GM23338 (cell line): ENCODE data around the gene RIPK1.

Experiments used
- EZH2 ChIP-seq: fragments of 200-600 bp; sonication (generic); IDR thresholded peaks from one replicate; pipeline ENCODE4 v1.8.0; 2017; ENCODE audit warnings: antibody characterized with exemption, mild to moderate bottlenecking, low read depth; ENCODE audit not compliant: unreplicated experiment
- EZH2phosphoT487 ChIP-seq: fragments of 200-600 bp; sonication (generic); IDR thresholded peaks from one replicate; pipeline ENCODE4 v1.8.1; 2018; ENCODE audit warnings: antibody characterized with exemption; ENCODE audit not compliant: unreplicated experiment
- JUNB ChIP-seq: IDR thresholded peaks from one replicate; pipeline ENCODE4 v1.6.1; 2016; ENCODE audit warnings: antibody characterized with exemption; ENCODE audit not compliant: unreplicated experiment
- POLR2AphosphoS5 ChIP-seq: IDR thresholded peaks from 2 replicates; pipeline ENCODE4 v1.6.1; 2016; ENCODE audit warnings: antibody characterized with exemption, low read depth
- TF ChIP-seq, protein P1 (sequence below), 2 experiments: fragments of 200-600 bp in 1 of 2; sonication (generic) in 1 of 2; conservative IDR thresholded peaks; 2 replicates each; pipeline versions ENCODE4 v1.5.1 to v1.6.1; 2016 to 2017; ENCODE audit warnings: antibody characterized with exemption in 2 of 2, low read depth in 2 of 2, mild to moderate bottlenecking in 2 of 2, moderate library complexity in 1 of 2
- TF ChIP-seq, protein P2 (sequence below): IDR thresholded peaks from one replicate; pipeline ENCODE4 v1.6.1; 2018; ENCODE audit warnings: antibody characterized with exemption; ENCODE audit not compliant: unreplicated experiment

- TF ChIP-seq, protein P1, sequence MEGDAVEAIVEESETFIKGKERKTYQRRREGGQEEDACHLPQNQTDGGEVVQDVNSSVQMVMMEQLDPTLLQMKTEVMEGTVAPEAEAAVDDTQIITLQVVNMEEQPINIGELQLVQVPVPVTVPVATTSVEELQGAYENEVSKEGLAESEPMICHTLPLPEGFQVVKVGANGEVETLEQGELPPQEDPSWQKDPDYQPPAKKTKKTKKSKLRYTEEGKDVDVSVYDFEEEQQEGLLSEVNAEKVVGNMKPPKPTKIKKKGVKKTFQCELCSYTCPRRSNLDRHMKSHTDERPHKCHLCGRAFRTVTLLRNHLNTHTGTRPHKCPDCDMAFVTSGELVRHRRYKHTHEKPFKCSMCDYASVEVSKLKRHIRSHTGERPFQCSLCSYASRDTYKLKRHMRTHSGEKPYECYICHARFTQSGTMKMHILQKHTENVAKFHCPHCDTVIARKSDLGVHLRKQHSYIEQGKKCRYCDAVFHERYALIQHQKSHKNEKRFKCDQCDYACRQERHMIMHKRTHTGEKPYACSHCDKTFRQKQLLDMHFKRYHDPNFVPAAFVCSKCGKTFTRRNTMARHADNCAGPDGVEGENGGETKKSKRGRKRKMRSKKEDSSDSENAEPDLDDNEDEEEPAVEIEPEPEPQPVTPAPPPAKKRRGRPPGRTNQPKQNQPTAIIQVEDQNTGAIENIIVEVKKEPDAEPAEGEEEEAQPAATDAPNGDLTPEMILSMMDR (conservative IDR thresholded peaks at IDR 0.05; ENCODE audit: low read depth in 2 of 2): no peak
- TF ChIP-seq EZH2 (no peak), JUNB (no peak), POLR2AphosphoS5 (no peak), EZH2phosphoT487 (no peak)
- TF ChIP-seq, protein P2, sequence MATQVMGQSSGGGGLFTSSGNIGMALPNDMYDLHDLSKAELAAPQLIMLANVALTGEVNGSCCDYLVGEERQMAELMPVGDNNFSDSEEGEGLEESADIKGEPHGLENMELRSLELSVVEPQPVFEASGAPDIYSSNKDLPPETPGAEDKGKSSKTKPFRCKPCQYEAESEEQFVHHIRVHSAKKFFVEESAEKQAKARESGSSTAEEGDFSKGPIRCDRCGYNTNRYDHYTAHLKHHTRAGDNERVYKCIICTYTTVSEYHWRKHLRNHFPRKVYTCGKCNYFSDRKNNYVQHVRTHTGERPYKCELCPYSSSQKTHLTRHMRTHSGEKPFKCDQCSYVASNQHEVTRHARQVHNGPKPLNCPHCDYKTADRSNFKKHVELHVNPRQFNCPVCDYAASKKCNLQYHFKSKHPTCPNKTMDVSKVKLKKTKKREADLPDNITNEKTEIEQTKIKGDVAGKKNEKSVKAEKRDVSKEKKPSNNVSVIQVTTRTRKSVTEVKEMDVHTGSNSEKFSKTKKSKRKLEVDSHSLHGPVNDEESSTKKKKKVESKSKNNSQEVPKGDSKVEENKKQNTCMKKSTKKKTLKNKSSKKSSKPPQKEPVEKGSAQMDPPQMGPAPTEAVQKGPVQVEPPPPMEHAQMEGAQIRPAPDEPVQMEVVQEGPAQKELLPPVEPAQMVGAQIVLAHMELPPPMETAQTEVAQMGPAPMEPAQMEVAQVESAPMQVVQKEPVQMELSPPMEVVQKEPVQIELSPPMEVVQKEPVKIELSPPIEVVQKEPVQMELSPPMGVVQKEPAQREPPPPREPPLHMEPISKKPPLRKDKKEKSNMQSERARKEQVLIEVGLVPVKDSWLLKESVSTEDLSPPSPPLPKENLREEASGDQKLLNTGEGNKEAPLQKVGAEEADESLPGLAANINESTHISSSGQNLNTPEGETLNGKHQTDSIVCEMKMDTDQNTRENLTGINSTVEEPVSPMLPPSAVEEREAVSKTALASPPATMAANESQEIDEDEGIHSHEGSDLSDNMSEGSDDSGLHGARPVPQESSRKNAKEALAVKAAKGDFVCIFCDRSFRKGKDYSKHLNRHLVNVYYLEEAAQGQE: no peak
Observed at GRCh38 chr6:3071568-3071967, 3.3 kb downstream of the RIPK1 start.
